GM19463 (cell line): ENCODE results near the gene MRPS21.
A peak's percentile ranks its signal among the peaks of the same experiment; 100 is the strongest.
"Not testable (repeated sequence)": the region's sequence is repeated elsewhere in the genome, so short reads cannot be mapped to it uniquely, and the experiment has no call there.

Experiments
- ATAC-seq: cut with Tn5 transposase; IDR thresholded peaks from one replicate; pipeline ENCODE4 v1.9.1; 2021; ENCODE audit warnings: mild to moderate bottlenecking, moderate library complexity; ENCODE audit not compliant: unreplicated experiment

Gene MRPS21

DNA sequence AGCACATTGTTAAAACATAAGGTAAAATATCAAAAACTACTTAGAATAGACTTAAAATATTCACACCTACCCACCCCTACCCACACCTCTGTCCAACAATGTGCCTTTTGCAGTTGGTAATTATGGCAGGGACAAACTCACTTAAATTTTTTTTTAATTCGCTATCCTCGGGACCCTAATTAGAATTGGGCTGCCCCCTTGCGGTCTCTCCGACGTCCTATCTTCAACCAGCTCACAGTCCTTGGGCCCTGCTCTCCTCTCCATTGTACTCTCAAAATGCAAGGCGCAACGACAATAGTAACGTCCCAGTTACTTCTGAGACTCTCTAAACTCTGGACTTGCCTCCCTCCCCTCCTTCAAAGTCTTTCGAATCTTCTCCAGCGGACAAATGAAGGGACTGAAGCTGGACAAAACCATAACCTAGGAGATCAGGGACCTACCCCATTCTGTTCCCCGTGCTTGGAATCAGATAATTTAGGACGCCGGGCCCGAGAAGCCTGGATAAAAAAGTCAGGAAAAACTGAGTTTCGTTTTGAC is 12.4 kb upstream of the MRPS21 start:
- ATAC-seq = no peak

DNA sequence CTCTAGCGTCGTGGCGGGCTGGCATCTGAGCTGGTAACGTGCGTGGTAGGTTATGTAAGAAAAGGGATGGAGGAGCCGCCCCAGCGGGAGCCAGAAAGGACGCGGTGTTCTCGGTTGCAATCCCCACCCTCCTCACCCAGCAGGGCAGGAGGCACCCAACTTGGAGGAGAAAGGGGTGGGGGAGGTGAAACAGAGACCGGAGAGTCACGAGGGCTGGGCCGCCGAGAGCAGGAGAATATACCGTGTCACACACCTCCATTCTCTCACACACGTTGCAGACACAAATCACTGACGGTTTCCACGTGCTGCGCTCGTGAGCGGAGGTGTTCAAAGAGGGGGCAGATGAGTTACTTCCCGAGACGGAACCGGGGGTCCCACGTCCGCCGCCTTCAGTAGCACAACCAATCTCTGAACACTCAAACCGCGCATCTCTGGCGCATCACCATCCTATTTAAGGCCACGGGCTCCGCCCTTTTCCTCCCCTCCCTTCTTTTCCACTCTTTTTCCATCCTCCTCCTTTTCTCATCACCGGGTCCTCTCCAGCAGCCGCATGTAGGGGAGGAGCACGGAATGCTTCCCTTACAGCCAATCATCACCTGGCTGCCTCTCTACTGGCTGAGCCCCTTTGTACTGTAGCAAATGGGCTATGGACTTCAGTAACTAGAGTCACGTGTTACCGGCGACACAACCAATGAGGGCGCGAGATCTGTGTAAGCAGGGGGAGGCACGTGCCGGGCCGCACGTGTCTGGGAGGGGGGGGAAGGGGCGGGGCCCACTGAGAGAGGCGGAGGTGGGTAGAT is 11.7 kb upstream of the MRPS21 start, which contains the start of gene CIART:
Gene CIART (plus strand): TSS at position 797 of the 800 bp plus-strand sequence. CDS start 714 bp downstream, outside the sequence.
- ATAC-seq = peak; percentile 68

DNA sequence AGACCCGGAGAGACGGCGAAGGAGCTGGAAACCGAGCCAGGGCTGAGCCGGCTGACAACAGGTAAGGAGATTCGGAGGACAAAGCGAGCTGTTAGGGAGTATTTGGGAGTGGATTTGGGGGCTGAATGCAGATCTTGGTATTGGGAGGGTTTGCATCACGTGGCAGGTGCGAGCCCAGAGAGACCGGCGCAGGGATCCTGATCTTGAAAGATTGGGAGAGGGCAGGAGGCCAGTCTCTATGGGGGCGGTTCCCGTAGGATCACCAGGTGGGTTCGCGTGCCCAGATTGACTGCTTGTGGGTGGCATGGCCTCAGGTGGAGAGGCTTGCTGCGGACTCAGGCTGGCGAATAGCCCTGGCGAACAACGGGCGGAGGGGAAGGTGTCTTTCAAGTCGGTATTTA is 11.1 kb upstream of the MRPS21 start:
- no peak for ATAC-seq

DNA sequence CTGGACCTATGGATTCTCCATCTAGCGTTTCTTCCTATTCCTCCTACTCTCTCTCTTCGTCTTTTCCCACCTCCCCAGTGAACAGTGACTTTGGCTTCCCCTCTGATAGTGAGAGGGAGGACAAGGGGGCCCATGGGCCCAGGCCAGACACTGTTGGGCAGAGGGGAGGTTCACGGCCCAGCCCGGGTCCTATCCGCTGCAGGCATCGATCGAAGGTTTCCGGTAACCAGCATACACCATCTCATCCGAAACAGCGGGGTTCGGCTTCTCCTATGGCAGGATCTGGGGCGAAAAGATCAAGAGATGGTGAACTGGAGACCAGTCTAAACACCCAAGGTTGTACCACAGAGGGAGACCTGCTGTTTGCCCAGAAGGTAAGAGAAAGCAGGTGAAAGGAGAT is 10.4 kb upstream of the MRPS21 start:
- no peak for ATAC-seq

DNA sequence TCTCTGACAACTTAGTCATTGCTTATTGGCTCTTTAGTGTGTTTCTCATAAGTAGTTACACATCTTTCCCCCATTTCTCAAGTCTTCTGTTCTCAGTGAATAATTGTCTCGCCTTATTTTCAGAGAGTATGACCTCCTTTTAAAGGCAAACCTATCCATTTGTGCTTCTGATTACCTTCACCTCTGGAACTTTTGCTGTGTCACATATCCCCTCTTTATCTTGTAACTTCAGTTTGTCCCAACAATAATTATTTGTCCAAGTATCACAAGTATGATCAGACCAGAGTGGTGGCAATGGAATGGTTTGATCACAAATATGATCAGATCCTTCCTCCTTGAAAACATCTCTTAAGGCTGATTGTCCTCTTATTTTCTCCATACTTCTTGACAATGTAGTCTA is 5.3 kb upstream of the MRPS21 start:
- ATAC-seq = no peak

DNA sequence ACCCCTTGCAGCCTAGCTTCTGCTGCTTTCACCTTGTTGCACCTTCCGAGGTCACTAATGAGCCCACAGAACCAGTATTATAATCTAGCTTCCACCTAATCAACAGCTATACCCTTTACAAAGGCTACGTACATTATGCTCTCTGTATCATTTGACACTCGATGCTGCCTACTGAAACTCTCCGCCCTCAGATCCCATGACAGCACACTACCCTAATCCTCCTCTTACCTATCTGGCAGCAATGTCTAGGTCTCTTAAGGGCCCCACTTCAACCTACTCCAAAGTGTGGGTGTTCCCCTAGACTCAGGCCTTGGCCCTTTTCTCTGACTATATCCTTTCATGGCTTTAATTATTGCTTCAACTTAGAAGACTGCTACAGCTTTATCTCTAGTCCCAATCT is 4.8 kb upstream of the MRPS21 start:
- ATAC-seq = no peak

DNA sequence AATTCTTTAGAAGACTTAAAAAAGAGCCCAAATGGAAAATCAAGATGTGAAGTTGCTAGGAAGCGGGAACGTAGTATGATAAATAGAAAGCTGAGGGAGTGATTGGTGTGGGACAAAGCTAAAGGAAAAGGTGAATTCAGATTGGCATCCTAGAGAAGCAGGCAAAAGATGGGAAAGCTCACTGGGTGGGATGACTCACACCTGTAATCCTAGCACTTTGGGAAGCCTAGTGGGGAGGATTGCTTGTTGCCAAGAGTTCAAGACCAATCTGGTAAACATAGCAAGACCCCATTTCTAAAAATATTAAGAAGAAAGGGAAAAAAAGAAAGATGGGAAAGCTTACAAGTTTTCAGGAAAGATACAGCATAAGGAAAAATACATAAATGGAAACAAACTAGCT is 1.8 kb downstream of the MRPS21 start:
- ATAC-seq = no peak

DNA sequence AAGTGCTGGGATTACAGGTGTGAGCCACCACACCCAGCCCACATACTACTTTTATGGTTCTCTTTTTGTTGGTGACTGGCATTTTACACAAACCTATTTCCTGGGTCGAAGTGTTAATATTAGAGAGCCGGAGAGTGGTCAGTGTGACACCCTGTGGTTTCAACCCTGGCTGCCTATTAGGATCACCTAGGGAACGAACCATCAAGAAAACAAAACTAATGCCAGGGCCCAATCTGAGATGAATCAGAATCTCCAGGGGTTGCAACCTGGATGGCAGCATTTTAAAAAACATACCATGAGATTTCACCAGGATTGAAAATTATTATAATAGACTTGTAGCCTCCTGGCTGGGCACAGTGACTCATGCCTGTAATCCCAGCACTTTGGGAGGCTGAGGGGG is 6.1 kb downstream of the MRPS21 start:
- ATAC-seq = no peak

DNA sequence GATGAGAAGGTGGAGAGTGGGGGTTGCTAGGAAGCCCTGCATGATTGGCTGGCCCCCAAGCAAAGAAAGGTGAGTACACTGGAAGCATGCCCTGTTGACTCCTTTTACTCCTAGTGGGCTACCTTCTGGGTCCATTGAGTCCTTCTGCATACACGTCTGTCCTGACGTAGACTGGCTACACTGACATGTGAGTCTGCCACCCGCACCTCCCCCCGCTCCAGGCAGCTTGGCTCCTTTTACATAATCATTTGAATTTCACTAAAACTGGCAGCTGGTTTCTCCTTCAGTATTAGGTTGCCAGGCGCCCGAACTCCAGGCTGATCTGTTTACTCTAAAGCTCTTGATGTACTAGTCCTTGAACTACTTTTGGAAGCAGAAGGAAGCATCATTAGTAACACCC is 8.7 kb downstream of the MRPS21 start:
- no peak for ATAC-seq

DNA sequence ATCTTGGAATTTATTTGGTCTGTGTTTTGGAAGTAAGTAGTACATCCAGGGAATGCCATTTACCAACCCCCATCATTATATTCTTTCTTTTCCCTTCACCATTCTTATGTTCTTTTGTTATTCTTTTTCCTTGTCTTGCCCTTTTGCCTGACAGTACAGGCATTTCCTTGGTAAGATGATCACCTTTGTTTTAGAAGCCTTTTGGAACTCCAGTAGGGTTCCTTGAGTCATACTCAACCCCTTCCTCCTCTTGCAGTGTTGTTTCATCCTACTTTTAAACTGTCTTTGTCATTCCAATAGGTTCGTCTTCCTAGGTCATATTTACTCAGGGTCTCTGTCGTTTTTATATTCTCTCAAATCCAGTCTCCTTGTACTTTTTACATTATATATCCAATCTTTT is 9.2 kb downstream of the MRPS21 start:
- no peak for ATAC-seq

DNA sequence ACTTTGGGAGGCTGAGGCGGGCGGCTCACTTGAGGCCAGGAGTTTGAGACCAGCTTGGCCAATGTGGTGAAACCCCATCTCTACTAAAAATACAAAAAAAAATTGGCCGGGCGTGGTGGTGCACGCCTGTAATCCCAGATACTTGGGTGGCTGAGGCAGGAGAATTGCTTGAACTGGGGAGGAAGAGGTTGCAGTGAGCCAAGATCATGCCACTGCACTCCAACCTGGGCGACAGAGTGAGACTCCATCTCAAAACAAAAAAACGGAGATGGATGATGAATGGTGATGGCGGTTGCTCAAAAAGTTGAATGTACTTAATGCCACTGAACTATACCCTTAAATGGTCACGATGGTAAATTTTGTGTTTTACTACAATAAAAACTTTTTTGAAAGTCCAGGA is 14.9 kb downstream of the MRPS21 start:
- ATAC-seq = not testable (repeated sequence)

DNA sequence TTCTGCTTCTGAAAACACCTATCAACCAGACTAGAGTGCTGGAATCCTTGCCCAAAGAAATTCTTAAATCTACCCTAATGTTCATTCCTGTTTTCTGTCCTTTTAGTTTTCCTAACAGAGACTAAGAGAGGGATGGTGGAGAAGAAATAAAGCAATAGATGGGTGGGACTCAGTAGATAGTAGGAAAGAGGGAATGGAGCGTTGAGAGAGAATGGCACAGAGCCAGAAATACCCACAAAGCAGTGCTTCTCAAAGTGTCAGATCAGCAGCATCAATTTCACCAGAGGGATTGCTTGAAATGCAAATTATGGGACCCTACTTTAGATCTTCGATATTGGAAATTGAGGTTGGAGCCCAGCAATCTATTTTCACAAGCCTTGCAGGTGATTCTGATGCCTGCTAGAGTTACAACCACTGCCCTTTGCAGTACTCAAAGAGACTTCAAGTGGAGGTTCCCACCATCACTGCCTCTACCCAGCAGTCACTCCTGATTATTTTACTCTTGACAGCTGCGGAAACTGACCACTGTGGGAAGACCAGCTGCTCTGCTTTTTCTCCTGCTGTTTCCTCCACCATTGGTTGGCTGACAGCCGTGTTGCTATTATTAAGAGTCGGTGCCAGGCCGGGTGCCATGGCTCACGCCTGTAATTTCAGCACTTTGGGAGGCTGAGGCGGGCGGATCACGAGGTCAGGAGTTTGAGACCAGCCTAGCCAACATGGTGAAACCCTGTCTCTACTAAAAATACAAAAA is 16.3 kb downstream of the MRPS21 start:
- no peak for ATAC-seq

DNA sequence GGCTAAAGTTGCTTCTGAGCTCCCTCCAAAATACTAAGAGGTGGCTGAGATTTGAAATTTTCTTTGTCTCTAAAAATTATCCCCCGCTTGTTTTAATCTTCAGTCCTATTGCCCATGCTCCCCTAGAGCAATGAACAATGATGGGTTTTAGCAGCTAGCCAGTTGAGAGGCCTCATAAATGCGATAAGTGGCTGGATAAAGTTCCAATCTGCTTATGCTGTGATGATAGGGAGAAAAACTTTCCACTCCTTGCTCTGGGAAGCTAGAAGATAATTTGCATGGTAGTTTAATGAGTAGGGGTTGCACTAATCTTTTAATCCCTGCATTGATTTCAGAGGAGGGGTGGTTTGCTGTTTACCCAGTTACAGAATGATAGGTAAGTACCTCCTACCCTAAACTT is 18.1 kb downstream of the MRPS21 start:
- no peak for ATAC-seq

DNA sequence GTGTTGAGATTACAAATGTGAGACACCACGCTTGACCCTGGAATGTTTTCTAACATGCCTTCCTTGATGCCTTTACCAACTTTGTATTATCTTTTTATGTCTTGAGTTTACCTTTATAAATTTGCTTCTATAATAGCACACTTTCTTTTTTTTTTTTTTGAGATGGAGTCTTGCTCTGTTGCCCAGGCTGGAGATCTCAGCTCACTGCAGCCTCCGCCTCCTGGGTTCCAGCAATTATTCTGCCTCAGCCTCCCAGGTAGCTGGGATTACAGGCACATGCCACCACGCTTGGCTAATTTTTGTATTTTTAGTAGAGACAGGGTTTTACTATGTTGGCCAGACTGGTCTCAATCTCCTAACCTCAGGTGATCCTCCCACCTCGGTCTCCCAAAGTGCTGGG is 21.0 kb downstream of the MRPS21 start:
- ATAC-seq = not testable (repeated sequence)

DNA sequence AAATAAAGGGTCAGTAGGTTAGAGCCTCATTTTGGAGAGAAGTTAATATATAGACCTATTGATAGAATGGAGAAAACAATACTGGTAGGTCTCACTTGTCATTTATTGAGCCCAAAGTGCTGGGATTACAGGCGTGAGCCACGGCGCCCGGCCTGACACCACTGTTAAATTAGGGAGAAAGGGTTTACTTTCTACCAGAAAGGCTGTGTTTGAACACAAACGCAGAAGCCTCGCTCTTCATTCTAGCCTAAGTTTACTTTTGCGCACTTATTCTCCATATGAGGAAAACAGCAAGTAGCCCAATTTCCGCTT is 27.0 kb downstream of the MRPS21 start:
- ATAC-seq = no peak

DNA sequence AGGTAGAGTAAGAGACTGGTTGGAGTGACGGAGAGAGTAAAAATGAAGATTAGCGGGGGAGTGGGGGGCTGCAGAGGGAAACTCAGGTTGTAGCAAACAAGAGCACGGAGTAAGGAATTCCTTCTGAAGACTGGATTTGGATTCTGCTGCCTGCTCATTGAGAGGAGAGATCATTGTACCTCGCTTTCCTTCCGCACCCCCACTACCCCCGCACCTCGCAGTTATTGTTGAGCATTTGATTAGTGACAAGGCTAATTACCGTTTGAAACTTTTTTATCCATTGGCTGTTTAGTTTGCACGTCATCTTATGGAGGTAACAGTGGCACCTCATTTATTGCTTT is 28.1 kb downstream of the MRPS21 start:
- no peak for ATAC-seq

DNA sequence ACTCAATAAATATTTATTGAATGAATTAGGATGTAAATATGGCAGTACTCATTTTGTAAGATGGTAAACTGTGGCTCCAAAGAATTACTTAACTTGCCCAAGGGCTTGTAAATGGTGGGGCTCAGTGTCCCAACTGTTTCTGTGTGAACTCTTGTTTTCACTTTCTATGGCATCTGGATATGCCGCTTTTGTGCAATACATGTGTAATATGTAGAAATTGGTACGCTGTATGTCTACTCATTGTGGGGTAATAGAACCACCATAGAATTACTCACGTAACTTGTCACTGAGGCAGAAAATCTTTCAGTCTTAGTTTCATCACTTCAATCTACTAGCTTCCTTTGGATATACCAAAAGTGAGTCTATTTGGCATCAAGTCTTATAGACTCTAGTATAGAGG is 28.6 kb downstream of the MRPS21 start:
- no peak for ATAC-seq

DNA sequence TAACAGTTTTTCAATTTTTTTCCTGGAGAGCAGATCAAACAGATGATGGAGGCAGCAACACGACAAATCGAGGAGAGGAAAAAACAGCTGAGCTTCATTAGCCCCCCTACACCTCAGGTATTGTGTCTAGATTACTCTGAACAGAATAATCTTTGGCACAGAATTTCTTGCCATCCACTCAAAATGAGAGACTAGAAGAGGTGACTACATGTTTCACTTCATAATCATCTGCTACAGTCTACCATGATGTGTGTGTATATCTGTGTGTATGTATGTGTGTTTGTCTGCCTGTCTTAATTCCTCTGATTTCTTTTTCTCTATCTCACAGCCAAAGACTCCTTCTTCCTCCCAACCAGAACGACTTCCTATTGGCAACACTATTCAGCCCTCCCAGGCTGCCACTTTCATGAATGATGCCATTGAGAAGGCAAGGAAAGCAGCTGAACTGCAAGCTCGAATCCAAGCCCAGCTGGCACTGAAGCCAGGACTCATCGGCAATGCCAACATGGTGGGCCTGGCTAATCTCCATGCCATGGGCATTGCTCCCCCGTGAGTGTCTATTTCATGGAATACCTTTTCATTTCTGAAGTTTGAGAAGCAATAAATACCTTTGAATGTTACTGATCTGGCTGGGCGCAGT is 39.1 kb downstream of the MRPS21 start:
- ATAC-seq = no peak

DNA sequence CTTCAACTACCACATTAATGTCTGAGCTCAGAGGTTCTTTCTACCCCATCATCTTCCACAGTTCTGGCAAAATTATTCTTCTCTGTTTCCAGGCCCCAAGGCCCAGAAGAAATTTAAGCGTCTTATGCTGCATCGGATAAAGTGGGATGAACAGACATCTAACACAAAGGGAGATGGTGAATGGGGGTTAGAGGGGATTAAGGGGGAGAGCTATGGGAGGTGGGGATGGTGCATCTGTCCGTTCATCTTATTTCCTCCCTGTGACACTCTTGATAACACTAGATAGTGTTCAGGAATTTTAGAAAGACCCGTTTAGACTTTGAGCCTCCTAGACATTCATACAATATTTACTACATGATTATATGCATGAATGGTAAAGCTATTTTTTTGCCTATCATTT is 52.7 kb downstream of the MRPS21 start:
- no peak for ATAC-seq

DNA sequence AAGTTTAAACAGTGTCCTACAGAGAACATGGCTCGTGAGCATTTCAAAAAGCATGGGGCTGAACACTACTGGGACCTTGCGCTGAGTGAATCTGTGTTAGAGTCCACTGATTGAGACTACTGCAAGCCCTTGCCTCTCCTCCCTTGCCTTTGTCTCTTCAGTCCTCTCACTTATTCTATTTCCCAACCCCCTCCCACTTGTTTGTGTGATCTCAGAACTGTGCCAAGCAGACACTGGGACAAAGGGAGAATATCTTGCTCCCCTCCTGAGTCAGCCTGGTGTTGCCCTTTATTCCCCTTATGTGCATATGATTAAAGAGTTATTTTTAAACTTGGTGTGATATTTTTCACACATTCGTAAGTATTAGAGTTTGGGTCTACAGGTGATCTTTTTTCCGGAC is 59.2 kb downstream of the MRPS21 start:
- no peak for ATAC-seq
